Vagina (tissue), 2 donors: Measurements from ENCODE around the gene MDN1. TPM values are rescaled to one million over a fixed set of nuclear protein-coding genes. Genes with fewer than 3 reads are reported as not detected.
A peak's percentile ranks its signal among the peaks of the same experiment; 100 is the strongest.

Experiments used
- DNase-seq, 2 donors: peaks; one replicate each; pipeline ENCODE4 v3.0.0-alpha.2; 2017; ENCODE audit errors: extremely low spot score in 2 of 2
- H3K27ac ChIP-seq: fragments of 200-600 bp; sonication (generic); one replicate; pipeline ENCODE4 v1.5.1; 2019
- H3K27me3 ChIP-seq: fragments of 200-600 bp; sonication (generic); one replicate; pipeline ENCODE4 v1.5.1; 2019
- H3K36me3 ChIP-seq, 2 donors: fragments of 200-600 bp; sonication (generic); one replicate each; pipeline ENCODE4 v1.5.1; 2017 to 2019
- H3K4me1 ChIP-seq: fragments of 200-600 bp; sonication (generic); one replicate; pipeline ENCODE4 v1.5.1; 2019
- H3K4me3 ChIP-seq, 2 donors: fragments of 200-600 bp; sonication (generic); 1 replicate in 1 of 2; 2 replicates in 1 of 2; pipeline ENCODE4 v1.5.1; 2016 to 2019
- H3K9me3 ChIP-seq: fragments of 200-600 bp; sonication (generic); one replicate; pipeline ENCODE4 v1.5.1; 2019
- POLR2A ChIP-seq, 2 donors: fragments of 450-650 bp; IDR thresholded peaks; one replicate each; pipeline ENCODE4 v1.6.1; 2017; ENCODE audit warnings: antibody characterized with exemption in 2 of 2, mild to moderate bottlenecking in 2 of 2, moderate library complexity in 2 of 2
- POLR2AphosphoS5 ChIP-seq, 2 donors: sonication (generic); formaldehyde crosslinking; IDR thresholded peaks; one replicate each; pipeline ENCODE4 v1.9.0; 2017; ENCODE audit warnings: antibody characterized with exemption in 2 of 2, mild to moderate bottlenecking in 2 of 2, low read depth in 1 of 2; ENCODE audit not compliant: insufficient read depth in 1 of 2
- intact Hi-C: fragments of 100-400 bp; cut with DNase I; formaldehyde crosslinking; loops from one replicate; pipeline ENCODE4 v1.15.1; 2023
- total RNA-seq: library from RNA; depleted of rRNA; stranded (reverse); fragments of >200 nt; gene quantifications from one replicate; pipeline ENCODE4 v1.2.3, GENCODE V29; 2016
- TF ChIP-seq, protein P1 (sequence below), 3 experiments: fragments of 450-650 bp in 2 of 3; fragments of 200-600 bp in 1 of 3; sonication (generic) in 1 of 3; IDR thresholded peaks; one replicate each; pipeline ENCODE4 v1.5.1; 2017 to 2019; ENCODE audit warnings: antibody characterized with exemption in 3 of 3, mild to moderate bottlenecking in 2 of 3, moderate library complexity in 2 of 3

The MDN1 gene
- total RNA-seq, 1 donor from 2014 or later, result 23.8 TPM

DNA sequence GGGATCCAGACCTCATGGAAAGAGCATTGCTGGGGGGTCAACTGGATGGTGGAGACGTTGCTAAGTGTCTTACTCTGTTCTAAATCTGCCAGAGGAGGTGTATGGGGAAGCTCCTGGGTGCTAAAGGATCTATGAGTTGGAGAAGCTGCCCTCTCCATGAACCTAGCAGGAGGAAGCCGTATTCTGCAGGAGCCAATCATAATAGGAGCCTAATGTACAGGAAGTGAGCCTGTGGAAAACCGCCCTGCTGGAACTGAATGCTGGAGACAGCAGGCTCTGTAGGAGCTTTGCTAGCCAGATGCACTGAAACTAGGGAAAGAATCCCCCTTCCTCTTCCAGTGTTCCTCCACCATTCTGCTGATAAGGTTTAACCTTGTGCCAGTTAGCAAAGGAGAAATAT, 20.9 kb upstream of the MDN1 start:
- H3K27me3 ChIP-seq, result no peaks in the 10 kb centered on the region
- H3K27ac ChIP-seq, result no peak overlapping the region
- peaks cover 14% of the 10 kb centered on the region for H3K4me1 ChIP-seq
- H3K9me3 ChIP-seq, result no peaks in the 10 kb centered on the region
- no peak overlapping the region for H3K4me3 ChIP-seq
- no peak for TF ChIP-seq POLR2AphosphoS5 (IDR thresholded peaks at IDR 0.05; ENCODE audit: insufficient read depth in 1 of 2, low read depth in 1 of 2)
- TF ChIP-seq POLR2A (IDR thresholded peaks at IDR 0.05), result no peak
- TF ChIP-seq, protein P1, sequence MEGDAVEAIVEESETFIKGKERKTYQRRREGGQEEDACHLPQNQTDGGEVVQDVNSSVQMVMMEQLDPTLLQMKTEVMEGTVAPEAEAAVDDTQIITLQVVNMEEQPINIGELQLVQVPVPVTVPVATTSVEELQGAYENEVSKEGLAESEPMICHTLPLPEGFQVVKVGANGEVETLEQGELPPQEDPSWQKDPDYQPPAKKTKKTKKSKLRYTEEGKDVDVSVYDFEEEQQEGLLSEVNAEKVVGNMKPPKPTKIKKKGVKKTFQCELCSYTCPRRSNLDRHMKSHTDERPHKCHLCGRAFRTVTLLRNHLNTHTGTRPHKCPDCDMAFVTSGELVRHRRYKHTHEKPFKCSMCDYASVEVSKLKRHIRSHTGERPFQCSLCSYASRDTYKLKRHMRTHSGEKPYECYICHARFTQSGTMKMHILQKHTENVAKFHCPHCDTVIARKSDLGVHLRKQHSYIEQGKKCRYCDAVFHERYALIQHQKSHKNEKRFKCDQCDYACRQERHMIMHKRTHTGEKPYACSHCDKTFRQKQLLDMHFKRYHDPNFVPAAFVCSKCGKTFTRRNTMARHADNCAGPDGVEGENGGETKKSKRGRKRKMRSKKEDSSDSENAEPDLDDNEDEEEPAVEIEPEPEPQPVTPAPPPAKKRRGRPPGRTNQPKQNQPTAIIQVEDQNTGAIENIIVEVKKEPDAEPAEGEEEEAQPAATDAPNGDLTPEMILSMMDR (IDR thresholded peaks at IDR 0.05), result no peak
- DNase-seq, result no peak
- intact Hi-C loops, result no loop called here
- no peaks in the 10 kb centered on the region for H3K36me3 ChIP-seq

DNA sequence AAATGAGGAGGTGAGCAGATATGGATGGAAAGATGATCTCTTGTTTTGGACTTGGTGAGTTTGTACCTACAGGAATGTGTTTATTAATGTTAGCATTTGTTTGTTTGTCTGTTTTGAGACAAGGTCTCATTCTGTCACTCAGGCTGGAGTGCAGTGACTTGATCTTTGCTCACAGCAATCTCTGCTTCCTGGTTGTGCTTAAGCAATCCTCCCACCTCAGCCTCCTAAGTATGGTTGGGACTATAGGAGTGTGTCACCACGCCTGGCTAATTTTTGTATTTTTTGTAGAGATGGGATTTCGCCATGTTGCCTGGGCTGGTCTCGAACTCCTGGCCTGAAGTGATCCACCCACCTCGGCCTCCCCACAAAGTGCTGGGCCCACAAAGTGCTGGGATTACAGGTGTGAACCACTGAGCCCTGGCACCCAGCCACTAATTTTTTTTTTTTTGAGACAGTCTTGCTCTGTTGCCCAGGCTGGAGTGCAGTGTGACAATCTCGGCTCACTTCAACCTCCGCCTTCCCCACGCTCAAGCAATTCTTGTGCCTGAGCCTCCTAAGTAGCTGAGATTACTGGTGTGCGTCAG, 17.1 kb upstream of the MDN1 start:
- Histone ChIP-seq H3K9me3 (no peaks in the 10 kb centered on the region), H3K4me3 (no peak overlapping the region), H3K36me3 (no peaks in the 10 kb centered on the region), H3K27ac (no peak overlapping the region), H3K4me1 (no peaks in the 10 kb centered on the region), H3K27me3 (no peaks in the 10 kb centered on the region)
- no peak for DNase-seq
- TF ChIP-seq POLR2A (IDR thresholded peaks at IDR 0.05) (no peak), POLR2AphosphoS5 (IDR thresholded peaks at IDR 0.05; ENCODE audit: insufficient read depth in 1 of 2, low read depth in 1 of 2) (no peak)
- TF ChIP-seq, protein P1 (IDR thresholded peaks at IDR 0.05), result no peak
- intact Hi-C loops, result no loop called here

DNA sequence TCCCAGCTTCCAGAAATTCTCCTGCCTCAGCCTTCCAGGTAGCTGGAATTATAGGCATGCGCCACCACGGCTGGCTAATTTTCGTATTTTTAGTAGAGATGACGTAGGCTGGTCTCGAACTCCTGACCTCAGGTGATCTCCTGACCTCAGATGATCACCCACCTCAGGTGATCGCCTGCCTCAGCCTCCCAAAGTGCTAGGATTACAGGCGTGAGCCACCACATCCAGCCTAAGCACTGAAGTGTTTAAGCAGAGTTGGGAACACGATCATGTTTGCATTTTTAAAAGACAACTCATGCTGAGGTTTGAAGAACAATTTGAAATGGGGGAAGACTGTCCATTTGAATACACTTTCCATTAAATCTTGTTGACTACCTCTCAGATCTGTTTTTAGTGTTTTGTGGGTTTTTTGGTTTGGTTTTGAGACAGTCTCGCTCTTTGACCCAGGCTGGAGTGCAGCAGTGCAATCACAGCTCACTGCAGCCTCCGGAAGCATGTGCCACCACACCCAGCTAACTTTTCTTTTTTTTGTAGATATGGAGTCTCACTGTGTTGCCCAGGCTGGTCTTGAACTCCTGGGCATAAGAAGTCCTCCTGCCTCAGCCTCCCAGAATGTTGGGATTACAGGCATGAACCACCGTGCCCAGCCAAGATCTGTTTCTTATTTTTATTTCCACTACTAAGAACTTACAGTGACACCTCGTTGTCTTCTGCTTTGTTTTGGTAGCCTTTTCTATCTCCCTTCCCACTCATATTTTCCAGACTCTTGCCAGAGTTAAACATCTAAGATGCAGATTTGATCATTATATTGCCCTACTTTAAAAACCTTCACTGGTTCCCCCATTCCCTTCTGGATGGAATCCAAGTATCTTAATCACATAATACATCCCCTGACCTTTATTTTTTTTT, 15.5 kb upstream of the MDN1 start:
- H3K4me3 ChIP-seq, result no peak overlapping the region
- H3K36me3 ChIP-seq, result no peaks in the 10 kb centered on the region
- H3K9me3 ChIP-seq, result no peaks in the 10 kb centered on the region
- no peaks in the 10 kb centered on the region for H3K27me3 ChIP-seq
- TF ChIP-seq POLR2AphosphoS5 (IDR thresholded peaks at IDR 0.05; ENCODE audit: insufficient read depth in 1 of 2, low read depth in 1 of 2) (no peak), POLR2A (IDR thresholded peaks at IDR 0.05) (no peak)
- TF ChIP-seq, protein P1 (IDR thresholded peaks at IDR 0.05), result no peak
- H3K27ac ChIP-seq, result no peak overlapping the region
- peaks cover 12% of the 10 kb centered on the region for H3K4me1 ChIP-seq
- no peak for DNase-seq
- intact Hi-C loops, result no loop called here

DNA sequence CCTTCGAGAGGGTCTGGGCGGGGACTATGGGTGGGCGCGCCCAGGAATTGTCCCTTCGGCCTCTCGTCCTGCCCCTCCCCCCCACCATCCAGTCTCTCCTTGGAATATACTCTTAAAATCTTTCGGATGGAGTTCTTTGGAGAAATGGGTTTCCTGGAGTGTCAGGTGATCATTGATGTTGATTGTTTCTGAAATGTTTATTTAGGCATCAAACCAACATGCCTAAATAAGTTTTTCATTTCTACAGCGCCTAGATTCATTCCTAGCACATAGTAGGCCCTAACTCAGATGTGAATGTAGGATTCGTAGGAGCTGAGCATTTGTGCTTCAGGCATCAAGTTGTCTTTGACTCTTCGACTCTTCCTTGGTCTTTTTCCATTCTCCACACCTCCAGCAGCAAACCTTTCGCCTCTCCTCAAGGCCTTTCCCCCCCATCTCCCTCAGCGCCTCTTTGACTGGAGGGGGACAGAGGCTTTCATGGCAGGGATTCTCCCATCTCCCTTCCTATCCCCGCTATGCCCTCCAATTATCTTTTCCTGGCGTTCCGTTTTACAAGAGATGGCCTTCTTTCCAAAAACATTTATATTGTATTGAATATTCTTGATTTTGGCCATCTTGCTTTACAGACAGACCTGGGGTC, 10.7 kb upstream of the MDN1 start:
- Histone ChIP-seq H3K4me1 (peaks cover 15% of the 10 kb centered on the region), H3K27me3 (no peaks in the 10 kb centered on the region), H3K27ac (peak overlapping the region; percentile 68), H3K9me3 (no peaks in the 10 kb centered on the region), H3K36me3 (no peaks in the 10 kb centered on the region), H3K4me3 (peak overlapping the region; percentile 80 to 97)
- no peak for TF ChIP-seq POLR2A (IDR thresholded peaks at IDR 0.05)
- no peak for TF ChIP-seq POLR2AphosphoS5 (IDR thresholded peaks at IDR 0.05; ENCODE audit: insufficient read depth in 1 of 2, low read depth in 1 of 2)
- TF ChIP-seq, protein P1 (IDR thresholded peaks at IDR 0.05), result no peak
- no peak for DNase-seq
- intact Hi-C loops, result no loop called here
